A549 (cell line): ENCODE measurements around the gene NUP188.
A peak's percentile ranks its signal among the peaks of the same experiment; 100 is the strongest.

ENCODE experiments used
- BHLHE40 ChIP-seq: IDR thresholded peaks from 2 replicates; pipeline ENCODE4 v1.6.1; 2012; ENCODE audit warnings: low read depth, low read length, inconsistent platforms
- CEBPB ChIP-seq, 2 experiments: fragments of >200 bp in 1 of 2; sonication (Bioruptor Twin) in 1 of 2; formaldehyde crosslinking in 1 of 2; IDR thresholded peaks; 2 replicates each; pipeline ENCODE4 v1.6.1; 2012 to 2016
- CHD2 ChIP-seq: fragments of 150-350 bp; IDR thresholded peaks from 2 replicates; pipeline ENCODE4 v1.6.1; 2014; ENCODE audit warnings: low read length; ENCODE audit not compliant: partially characterized antibody
- EP300 ChIP-seq, 2 experiments: fragments of >200 bp; sonication (Bioruptor Twin); formaldehyde crosslinking; IDR thresholded peaks; 2 replicates in 1 of 2; 3 replicates in 1 of 2; pipeline ENCODE4 v1.6.1; 2016 to 2017
- HEYL ChIP-seq: fragments of 250-450 bp; sonication (Bioruptor Pico); IDR thresholded peaks from 2 replicates; pipeline ENCODE4 v1.8.0; 2021; ENCODE audit warnings: mild to moderate bottlenecking, moderate library complexity
- NR3C1 ChIP-seq: fragments of >200 bp; sonication (Bioruptor Twin); formaldehyde crosslinking; IDR thresholded peaks from 3 replicates; pipeline ENCODE4 v1.6.1; 2017
- PHF8 ChIP-seq: fragments of 200-600 bp; sonication (generic); IDR thresholded peaks from 2 replicates; pipeline ENCODE4 v1.6.1; 2016; ENCODE audit warnings: low read depth, mild to moderate bottlenecking, antibody characterized with exemption, moderate library complexity, borderline replicate concordance
- POLR2A ChIP-seq: IDR thresholded peaks from 2 replicates; pipeline ENCODE4 v1.6.1; 2012; ENCODE audit warnings: mild to moderate bottlenecking, low read length
- TF ChIP-seq, protein P1 (sequence below): fragments of >200 bp; sonication (Bioruptor Twin); formaldehyde crosslinking; IDR thresholded peaks from 3 replicates; pipeline ENCODE4 v1.5.1; 2016

DNA sequence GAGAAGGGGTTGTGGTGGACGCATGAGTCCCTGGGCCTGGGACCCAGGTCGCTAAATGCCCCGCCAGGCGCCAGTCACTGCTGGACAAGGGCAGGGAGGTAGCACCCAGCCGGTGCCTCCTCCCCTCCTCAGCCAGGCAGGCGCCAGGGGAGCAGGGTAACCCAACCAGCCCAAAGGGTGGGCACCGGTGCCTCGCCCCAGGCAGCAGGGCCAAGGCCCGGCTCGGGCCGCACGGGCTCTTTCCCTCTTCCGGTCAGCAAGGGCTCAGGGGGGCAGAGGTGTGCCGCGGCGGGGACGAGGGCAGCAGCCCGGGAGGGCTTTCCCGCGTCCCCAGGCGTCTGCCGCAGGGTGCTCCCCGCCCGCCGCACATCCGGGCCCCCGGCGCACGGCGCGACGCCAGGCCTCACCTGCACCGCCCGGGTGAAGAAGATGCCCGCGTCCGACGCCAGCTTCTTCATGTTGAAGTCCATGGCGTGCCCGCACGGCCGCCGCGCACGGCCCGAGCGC is 80.2 kb downstream of the NUP188 start:
- TF ChIP-seq, protein P1, sequence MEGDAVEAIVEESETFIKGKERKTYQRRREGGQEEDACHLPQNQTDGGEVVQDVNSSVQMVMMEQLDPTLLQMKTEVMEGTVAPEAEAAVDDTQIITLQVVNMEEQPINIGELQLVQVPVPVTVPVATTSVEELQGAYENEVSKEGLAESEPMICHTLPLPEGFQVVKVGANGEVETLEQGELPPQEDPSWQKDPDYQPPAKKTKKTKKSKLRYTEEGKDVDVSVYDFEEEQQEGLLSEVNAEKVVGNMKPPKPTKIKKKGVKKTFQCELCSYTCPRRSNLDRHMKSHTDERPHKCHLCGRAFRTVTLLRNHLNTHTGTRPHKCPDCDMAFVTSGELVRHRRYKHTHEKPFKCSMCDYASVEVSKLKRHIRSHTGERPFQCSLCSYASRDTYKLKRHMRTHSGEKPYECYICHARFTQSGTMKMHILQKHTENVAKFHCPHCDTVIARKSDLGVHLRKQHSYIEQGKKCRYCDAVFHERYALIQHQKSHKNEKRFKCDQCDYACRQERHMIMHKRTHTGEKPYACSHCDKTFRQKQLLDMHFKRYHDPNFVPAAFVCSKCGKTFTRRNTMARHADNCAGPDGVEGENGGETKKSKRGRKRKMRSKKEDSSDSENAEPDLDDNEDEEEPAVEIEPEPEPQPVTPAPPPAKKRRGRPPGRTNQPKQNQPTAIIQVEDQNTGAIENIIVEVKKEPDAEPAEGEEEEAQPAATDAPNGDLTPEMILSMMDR = no peak
- TF ChIP-seq HEYL (no peak), POLR2A (no peak), EP300 (IDR thresholded peaks at IDR 0.05) (no peak), NR3C1 (no peak), CHD2 (no peak), BHLHE40 (no peak), CEBPB (IDR thresholded peaks at IDR 0.05) (no peak), PHF8 (peak; percentile 39; the same call in 1 of the 2 replicates)
